ENCODE results near the gene RHOF. TPM values are rescaled to one million over a fixed set of nuclear protein-coding genes. Genes with fewer than 3 reads are reported as not detected.

The RHOF gene
- polyA plus RNA-seq, 1 of the 3 experiments (the other 2 are of a cell fraction): 5.0 TPM

DNA sequence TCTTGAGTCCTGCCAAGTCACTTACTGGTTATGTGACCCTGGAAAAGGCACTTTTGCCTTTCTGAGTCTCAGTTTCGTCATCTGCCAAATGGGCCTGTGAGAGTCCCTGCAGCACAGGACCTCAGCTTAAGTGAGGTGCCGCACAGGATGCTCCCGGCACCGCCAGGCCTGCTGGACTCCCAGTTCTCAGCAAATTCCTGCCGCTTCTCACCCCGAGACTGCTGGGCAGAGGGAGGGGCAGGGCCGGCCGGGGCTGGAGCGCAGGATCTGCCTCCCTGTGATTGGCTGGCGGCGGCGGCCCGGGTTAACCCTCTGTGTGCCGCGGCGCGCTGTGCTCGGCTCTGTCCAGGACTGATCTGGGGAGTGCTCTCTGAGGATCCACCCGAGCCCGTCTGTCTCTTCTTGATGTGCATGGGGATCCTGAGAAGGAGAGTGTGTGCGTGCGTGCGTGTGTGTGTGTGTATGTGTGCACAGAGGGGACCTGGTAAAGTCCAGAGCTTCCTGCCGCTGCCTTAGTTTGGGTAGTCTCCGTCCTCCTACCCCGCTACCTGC is 18.9 kb upstream of the RHOF start:
- peaks cover 80% of the 10 kb centered on the region for H3K79me2 ChIP-seq (ENCODE audit: insufficient read depth)
- H3K27ac ChIP-seq (ENCODE audit: low read depth in 2 of 2, low read length in 1 of 2): peak overlapping the region; percentile 56 to 74; a peak in 3 of 4 replicates
- H3K36me3 ChIP-seq (replicated peaks in 1 of 2; ENCODE audit: control insufficient read depth in 1 of 2, insufficient read depth in 2 of 2, low read length in 1 of 2): peaks cover 43 to 57% of the 10 kb centered on the region in 2 experiments
- peaks cover 18% of the 10 kb centered on the region for H3F3A ChIP-seq (replicated peaks; ENCODE audit: insufficient read depth)
- peak overlapping the region; percentile 62 to 93 for H3K4me3 ChIP-seq (ENCODE audit: low read depth in 2 of 2, low read length in 1 of 2)
- POLR2A ChIA-PET: interaction anchor here (1.8 to 3.7 kb wide), 4 partner anchors 10 to 76 kb away, joined by 7 to 79 read pairs (median 20); partner anchors contain the start of genes PSMD9 and RHOF
- TF ChIP-seq ELF1 (IDR thresholded peaks at IDR 0.05): no peak
- TF ChIP-seq RCOR1 (IDR thresholded peaks at IDR 0.05; ENCODE audit: low read length): 0 out of 2 replicates have a peak, but pooled peaks have one; percentile 24
- no peak for TF ChIP-seq JUND (IDR thresholded peaks at IDR 0.05)
- TF ChIP-seq, protein P1, sequence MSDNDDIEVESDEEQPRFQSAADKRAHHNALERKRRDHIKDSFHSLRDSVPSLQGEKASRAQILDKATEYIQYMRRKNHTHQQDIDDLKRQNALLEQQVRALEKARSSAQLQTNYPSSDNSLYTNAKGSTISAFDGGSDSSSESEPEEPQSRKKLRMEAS (IDR thresholded peaks at IDR 0.05; ENCODE audit: low read depth): 0 out of 2 replicates have a peak, but pooled peaks have one; percentile 11
- WGBS (ENCODE audit: low lambda C conversion rate): 27% methylated on average over 23 of the region's 26 CpGs
- peaks cover 17 to 18% of the 10 kb centered on the region in 2 experiments; a peak in 2 of 4 replicates for H3K4me1 ChIP-seq (ENCODE audit: control insufficient read depth in 1 of 2, insufficient read depth in 2 of 2, low read depth in 1 of 2, low read length in 1 of 2)
- peaks cover 41% of the 10 kb centered on the region for H4K20me1 ChIP-seq (ENCODE audit: insufficient read depth)
- peak overlapping the region; percentile 59; the same call in 1 of the 2 replicates for H3K9ac ChIP-seq
- CTCF ChIA-PET: interaction anchor here (0.6 to 18.3 kb wide), 35 partner anchors 8 to 329 kb away, joined by 3 to 675 read pairs (median 6); partner anchors contain the start of genes PSMD9, RHOF, SETD1B and TMEM120B
- H2AFZ ChIP-seq (ENCODE audit: low read depth): 0 out of 2 replicates have a peak overlapping the region, but pooled peaks have one; percentile 47
- no peaks in the 10 kb centered on the region for H3K9me3 ChIP-seq
- H3K4me2 ChIP-seq: peak overlapping the region; percentile 97
- H3K27me3 ChIP-seq (ENCODE audit: insufficient read depth): no peaks in the 10 kb centered on the region
- peak; percentile 95 for DNase-seq
- no peaks in the 10 kb centered on the region for H3K9me2 ChIP-seq

DNA sequence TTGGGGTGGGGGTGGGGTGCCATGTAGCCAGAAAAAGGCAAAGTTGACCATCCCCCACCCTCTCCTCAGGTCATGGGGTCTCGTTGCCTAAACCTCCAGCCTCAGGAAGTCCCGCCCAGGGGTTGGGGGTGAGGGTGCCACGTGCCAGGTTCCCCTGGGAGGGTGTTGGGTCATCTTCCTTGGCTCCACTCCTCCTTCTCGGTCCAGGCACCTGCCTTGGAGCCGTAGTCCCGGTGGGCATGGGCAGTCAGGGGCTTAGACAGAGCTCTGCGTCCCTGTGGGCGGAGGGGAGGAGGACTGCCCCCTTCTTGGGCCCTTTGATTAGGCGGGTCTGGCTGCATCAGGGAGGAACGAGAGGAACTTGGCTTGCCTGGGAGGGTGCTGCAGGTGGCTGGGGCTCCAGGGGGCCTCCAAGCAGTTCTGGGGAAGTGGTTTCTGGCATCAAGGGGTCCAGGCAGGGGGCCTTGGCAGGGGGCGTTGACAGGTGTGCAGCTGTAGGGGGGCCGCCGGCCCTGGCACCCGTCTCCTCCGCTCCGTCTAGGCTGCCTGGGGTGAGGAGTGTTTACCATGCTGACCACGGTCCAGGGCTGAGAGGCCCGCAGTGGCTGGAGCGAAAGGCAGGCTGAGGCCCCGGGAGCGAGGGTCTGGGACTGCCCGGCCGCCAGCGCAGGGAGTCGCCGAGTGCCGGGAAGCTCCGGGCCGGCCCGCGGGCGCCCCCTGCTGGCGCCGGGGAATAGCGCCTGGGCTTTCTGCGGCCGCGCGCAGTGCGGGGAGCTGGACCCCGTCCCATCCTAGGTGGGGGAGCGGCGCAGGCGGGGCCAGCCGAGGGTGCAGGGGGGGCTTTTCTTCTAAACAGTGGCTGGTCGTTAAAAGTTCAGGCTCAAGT is 18.2 kb upstream of the RHOF start:
- Histone ChIP-seq H3K9me2 (no peaks in the 10 kb centered on the region), H3K27ac (ENCODE audit: low read depth in 2 of 2, low read length in 1 of 2) (peak overlapping the region; percentile 56 to 74; a peak in 3 of 4 replicates), H3K9ac (peak overlapping the region; percentile 59), H3K79me2 (ENCODE audit: insufficient read depth) (peaks cover 87% of the 10 kb centered on the region), H2AFZ (ENCODE audit: low read depth) (no peak overlapping the region), H4K20me1 (ENCODE audit: insufficient read depth) (peaks cover 43% of the 10 kb centered on the region), H3K4me2 (peak overlapping the region; percentile 97), H3K4me3 (ENCODE audit: low read depth in 2 of 2, low read length in 1 of 2) (peak overlapping the region; percentile 62 to 93), H3K27me3 (ENCODE audit: insufficient read depth) (no peaks in the 10 kb centered on the region), H3K4me1 (ENCODE audit: control insufficient read depth in 1 of 2, insufficient read depth in 2 of 2, low read depth in 1 of 2, low read length in 1 of 2) (peaks cover 22 to 24% of the 10 kb centered on the region in 2 experiments; a peak in 2 of 4 replicates), H3K9me3 (no peaks in the 10 kb centered on the region), H3F3A (replicated peaks; ENCODE audit: insufficient read depth) (peaks cover 18% of the 10 kb centered on the region), H3K36me3 (replicated peaks in 1 of 2; ENCODE audit: control insufficient read depth in 1 of 2, insufficient read depth in 2 of 2, low read length in 1 of 2) (peaks cover 47 to 49% of the 10 kb centered on the region in 2 experiments)
- peak; percentile 96 for DNase-seq
- 39% methylated on average over 6 of the region's 46 CpGs for WGBS (ENCODE audit: low lambda C conversion rate)
- ChIA-PET POLR2A (interaction anchor here (1.8 to 3.7 kb wide), 4 partner anchors 10 to 77 kb away, joined by 7 to 79 read pairs (median 20); partner anchors contain the start of genes PSMD9 and RHOF), CTCF (interaction anchor here (0.6 to 18.3 kb wide), 37 partner anchors 8 to 329 kb away, joined by 3 to 675 read pairs (median 6); partner anchors contain the start of genes PSMD9, RHOF, SETD1B and TMEM120B)
- TF ChIP-seq NFIC (IDR thresholded peaks at IDR 0.05; ENCODE audit: borderline replicate concordance) (peak; percentile 29; the same call in 1 of the 2 replicates), RXRA (IDR thresholded peaks at IDR 0.05; ENCODE audit: borderline replicate concordance, low read depth) (no peak), SIN3A (IDR thresholded peaks at IDR 0.05; ENCODE audit: borderline replicate concordance, low read depth, low read length) (no peak), RFX5 (IDR thresholded peaks at IDR 0.05; ENCODE audit: low read length) (no peak), SMC3 (IDR thresholded peaks at IDR 0.05; ENCODE audit: low read depth, low read length) (peak; percentile 75), GABPA (IDR thresholded peaks at IDR 0.05; ENCODE audit: low read depth) (no peak), EZH2phosphoT487 (IDR thresholded peaks at IDR 0.05; ENCODE audit: borderline replicate concordance, low read depth) (no peak), RAD21 (IDR thresholded peaks at IDR 0.05; ENCODE audit: low read length) (peak; percentile 79), FOXJ3 (CRISPR knock-in tag; IDR thresholded peaks at IDR 0.05) (no peak), TCF12 (IDR thresholded peaks at IDR 0.05) (no peak)
- TF ChIP-seq, protein P2, sequence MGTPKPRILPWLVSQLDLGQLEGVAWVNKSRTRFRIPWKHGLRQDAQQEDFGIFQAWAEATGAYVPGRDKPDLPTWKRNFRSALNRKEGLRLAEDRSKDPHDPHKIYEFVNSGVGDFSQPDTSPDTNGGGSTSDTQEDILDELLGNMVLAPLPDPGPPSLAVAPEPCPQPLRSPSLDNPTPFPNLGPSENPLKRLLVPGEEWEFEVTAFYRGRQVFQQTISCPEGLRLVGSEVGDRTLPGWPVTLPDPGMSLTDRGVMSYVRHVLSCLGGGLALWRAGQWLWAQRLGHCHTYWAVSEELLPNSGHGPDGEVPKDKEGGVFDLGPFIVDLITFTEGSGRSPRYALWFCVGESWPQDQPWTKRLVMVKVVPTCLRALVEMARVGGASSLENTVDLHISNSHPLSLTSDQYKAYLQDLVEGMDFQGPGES (IDR thresholded peaks at IDR 0.05; ENCODE audit: low read depth, low read length): no peak
- TF ChIP-seq, protein P3, sequence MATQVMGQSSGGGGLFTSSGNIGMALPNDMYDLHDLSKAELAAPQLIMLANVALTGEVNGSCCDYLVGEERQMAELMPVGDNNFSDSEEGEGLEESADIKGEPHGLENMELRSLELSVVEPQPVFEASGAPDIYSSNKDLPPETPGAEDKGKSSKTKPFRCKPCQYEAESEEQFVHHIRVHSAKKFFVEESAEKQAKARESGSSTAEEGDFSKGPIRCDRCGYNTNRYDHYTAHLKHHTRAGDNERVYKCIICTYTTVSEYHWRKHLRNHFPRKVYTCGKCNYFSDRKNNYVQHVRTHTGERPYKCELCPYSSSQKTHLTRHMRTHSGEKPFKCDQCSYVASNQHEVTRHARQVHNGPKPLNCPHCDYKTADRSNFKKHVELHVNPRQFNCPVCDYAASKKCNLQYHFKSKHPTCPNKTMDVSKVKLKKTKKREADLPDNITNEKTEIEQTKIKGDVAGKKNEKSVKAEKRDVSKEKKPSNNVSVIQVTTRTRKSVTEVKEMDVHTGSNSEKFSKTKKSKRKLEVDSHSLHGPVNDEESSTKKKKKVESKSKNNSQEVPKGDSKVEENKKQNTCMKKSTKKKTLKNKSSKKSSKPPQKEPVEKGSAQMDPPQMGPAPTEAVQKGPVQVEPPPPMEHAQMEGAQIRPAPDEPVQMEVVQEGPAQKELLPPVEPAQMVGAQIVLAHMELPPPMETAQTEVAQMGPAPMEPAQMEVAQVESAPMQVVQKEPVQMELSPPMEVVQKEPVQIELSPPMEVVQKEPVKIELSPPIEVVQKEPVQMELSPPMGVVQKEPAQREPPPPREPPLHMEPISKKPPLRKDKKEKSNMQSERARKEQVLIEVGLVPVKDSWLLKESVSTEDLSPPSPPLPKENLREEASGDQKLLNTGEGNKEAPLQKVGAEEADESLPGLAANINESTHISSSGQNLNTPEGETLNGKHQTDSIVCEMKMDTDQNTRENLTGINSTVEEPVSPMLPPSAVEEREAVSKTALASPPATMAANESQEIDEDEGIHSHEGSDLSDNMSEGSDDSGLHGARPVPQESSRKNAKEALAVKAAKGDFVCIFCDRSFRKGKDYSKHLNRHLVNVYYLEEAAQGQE (IDR thresholded peaks at IDR 0.05; ENCODE audit: low read depth, low read length): 0 out of 2 replicates have a peak, but pooled peaks have one; percentile 1
- TF ChIP-seq, protein P1 (IDR thresholded peaks at IDR 0.05; ENCODE audit: low read depth): no peak
- TF ChIP-seq, protein P4, sequence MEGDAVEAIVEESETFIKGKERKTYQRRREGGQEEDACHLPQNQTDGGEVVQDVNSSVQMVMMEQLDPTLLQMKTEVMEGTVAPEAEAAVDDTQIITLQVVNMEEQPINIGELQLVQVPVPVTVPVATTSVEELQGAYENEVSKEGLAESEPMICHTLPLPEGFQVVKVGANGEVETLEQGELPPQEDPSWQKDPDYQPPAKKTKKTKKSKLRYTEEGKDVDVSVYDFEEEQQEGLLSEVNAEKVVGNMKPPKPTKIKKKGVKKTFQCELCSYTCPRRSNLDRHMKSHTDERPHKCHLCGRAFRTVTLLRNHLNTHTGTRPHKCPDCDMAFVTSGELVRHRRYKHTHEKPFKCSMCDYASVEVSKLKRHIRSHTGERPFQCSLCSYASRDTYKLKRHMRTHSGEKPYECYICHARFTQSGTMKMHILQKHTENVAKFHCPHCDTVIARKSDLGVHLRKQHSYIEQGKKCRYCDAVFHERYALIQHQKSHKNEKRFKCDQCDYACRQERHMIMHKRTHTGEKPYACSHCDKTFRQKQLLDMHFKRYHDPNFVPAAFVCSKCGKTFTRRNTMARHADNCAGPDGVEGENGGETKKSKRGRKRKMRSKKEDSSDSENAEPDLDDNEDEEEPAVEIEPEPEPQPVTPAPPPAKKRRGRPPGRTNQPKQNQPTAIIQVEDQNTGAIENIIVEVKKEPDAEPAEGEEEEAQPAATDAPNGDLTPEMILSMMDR (IDR thresholded peaks at IDR 0.05): peak; percentile 91

Data from SK-N-SH (cell line).